Astrocyte (in vitro differentiated cells and primary cell): ENCODE measurements around the gene ASCL2.

Experiments used
- EZH2 ChIP-seq: IDR thresholded peaks from 2 replicates; pipeline ENCODE4 v1.6.1; 2012; ENCODE audit warnings: mild to moderate bottlenecking, low read length, inconsistent platforms; ENCODE audit not compliant: insufficient read depth
- TF ChIP-seq, protein P1 (sequence below): IDR thresholded peaks from 2 replicates; pipeline ENCODE4 v1.5.1; 2011; ENCODE audit warnings: low read depth, mild to moderate bottlenecking, inconsistent platforms, low read length, moderate library complexity; ENCODE audit not compliant: insufficient read depth

DNA sequence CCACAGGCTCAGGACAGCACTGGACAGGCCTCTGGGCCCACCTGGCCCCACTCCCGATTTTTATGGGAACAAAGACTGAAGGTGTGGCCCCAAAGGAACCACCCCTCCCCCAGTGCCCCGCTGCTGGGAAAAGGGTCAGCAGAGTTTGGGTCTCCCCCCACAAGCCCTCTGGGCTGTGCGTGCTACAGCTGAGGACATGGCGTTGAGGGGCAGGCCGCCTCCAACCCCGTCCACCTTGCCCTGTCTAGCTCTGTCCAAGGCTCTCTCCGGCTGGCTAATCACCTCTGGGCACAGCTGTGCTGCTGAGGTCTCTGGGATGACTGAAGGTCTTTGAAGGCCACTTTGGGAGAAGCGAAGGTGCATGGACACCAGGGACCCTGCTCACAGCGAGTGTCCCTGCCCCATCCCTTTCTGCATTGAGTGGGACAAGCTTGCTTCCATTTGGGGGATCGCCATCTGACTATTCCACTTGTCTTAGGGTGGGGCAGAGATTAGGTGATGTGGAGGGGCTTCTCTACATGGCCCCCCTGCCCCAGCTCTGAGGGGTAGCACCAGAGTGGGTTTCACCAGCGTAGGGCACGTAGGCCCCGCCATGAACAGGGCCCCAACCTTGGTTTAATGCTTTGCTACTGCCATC lies 6.5 kb downstream of the ASCL2 start:
- TF ChIP-seq, protein P1, sequence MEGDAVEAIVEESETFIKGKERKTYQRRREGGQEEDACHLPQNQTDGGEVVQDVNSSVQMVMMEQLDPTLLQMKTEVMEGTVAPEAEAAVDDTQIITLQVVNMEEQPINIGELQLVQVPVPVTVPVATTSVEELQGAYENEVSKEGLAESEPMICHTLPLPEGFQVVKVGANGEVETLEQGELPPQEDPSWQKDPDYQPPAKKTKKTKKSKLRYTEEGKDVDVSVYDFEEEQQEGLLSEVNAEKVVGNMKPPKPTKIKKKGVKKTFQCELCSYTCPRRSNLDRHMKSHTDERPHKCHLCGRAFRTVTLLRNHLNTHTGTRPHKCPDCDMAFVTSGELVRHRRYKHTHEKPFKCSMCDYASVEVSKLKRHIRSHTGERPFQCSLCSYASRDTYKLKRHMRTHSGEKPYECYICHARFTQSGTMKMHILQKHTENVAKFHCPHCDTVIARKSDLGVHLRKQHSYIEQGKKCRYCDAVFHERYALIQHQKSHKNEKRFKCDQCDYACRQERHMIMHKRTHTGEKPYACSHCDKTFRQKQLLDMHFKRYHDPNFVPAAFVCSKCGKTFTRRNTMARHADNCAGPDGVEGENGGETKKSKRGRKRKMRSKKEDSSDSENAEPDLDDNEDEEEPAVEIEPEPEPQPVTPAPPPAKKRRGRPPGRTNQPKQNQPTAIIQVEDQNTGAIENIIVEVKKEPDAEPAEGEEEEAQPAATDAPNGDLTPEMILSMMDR: no peak
- no peak for TF ChIP-seq EZH2
